ENCODE measurements around the gene ZSWIM9. TPM values are rescaled to one million over a fixed set of nuclear protein-coding genes. Genes with fewer than 3 reads are reported as not detected.

ZSWIM9 gene
- total RNA-seq (0.61 TPM), polyA plus RNA-seq (2.7 TPM)
- long read RNA-seq, donor 1, result 0 reads
- long read RNA-seq, donor 2, partial matches to known transcripts, result 0 of 1 reads
- long read RNA-seq, donor 2, other reads (novel, unspliced or antisense), result 0 of 1 reads
- long read RNA-seq, donor 3, partial matches to known transcripts, result 7 of 7 reads
- long read RNA-seq, donor 3, other reads (novel, unspliced or antisense), result 0 of 7 reads
- long read RNA-seq, donor 4, result 0 reads
- long read RNA-seq, donor 5, partial matches to known transcripts, result 23 of 29 reads
- long read RNA-seq, donor 5, other reads (novel, unspliced or antisense), result 5 of 29 reads
- long read RNA-seq, donor 6, result 0 reads
- long read RNA-seq, donor 7, partial matches to known transcripts, result 7 of 7 reads
- long read RNA-seq, donor 7, other reads (novel, unspliced or antisense), result 0 of 7 reads
- long read RNA-seq, donor 8, result 0 reads
- long read RNA-seq, donor 9, result 0 reads
- long read RNA-seq, donor 10, result 0 reads

DNA sequence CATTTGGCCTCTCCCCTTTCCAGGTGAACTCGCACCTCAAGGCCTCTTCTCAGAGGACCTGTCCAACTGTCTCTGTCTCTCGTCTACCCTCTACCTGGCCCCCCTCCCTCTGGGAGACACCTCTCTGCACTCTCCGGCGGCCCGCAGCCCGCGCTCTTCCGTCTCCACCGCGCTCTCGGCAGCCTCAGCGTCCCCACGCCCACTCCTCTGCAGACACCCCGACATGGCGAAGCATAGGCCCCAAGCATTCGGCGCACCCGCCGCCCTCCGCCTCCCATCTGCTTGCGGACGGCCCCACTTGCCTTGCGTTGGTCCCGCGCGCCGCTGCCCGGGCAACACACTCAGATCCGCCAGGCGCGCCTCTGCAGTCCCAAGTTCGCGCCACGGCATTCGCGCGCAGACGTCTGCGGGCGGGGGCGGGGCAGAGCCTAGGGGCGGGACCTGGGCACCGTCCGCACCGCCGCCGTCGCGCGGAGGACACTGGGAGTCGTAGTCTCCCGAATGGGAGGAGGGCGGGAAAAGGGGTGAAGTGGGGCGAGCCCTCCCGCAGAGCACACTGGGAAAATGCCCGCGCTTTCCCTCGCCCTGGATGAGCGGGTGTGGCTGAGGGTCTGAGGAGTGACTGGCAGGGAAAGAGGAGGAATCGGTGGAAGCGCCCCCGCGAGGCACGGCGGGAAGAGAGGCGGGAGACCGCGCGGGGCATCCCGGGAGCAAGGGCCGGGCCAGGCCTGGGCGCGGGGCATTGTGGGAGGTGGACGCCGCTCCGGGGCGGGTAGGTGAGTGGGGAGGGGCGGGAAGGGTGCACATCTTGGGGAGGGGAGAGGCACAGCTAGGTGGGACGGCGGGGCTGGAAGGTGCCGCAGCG is at the start of gene ZSWIM9, which contains the start of gene LIG1:
Gene ZSWIM9 (plus strand): TSS at position 742 of the 865 bp plus-strand sequence. CDS start 1,123 bp downstream, outside the sequence.
Gene LIG1 (minus strand): TSS at position 406 of the 865 bp plus-strand sequence. CDS start 4,778 bp downstream, outside the sequence.
- H3K4me1 ChIP-seq (ENCODE audit: control insufficient read depth in 2 of 2, insufficient read depth in 2 of 2, low read length in 2 of 2), result peaks cover 4 to 12% of the 10 kb centered on the region in 2 donors
- peak within 1 kb of the TSS; percentile 97 to 98 for H3K27ac ChIP-seq (ENCODE audit: low read depth in 1 of 2, low read length in 1 of 2)
- peak within 1 kb of the TSS; percentile 89 to 98 for H3K4me3 ChIP-seq (ENCODE audit: low read length in 2 of 2)
- H3K9me3 ChIP-seq (ENCODE audit: control insufficient read depth in 2 of 2, insufficient read depth in 1 of 2, low read length in 1 of 2), result peaks cover 0 to 16% of the 10 kb centered on the region in 2 donors
- peaks cover 9% of the 10 kb centered on the region in 2 donors for H3K36me3 ChIP-seq (ENCODE audit: control insufficient read depth in 2 of 2, insufficient read depth in 2 of 2, low read length in 1 of 2)
- under 1% methylated on average over 82 of the region's 82 CpGs for WGBS
- DNase-seq (ENCODE audit: low read depth in 6 of 9, low spot score in 9 of 9), result peak; percentile 79 to 96 (median 88)
- no peaks in the 10 kb centered on the region for H3K27me3 ChIP-seq (ENCODE audit: control insufficient read depth in 2 of 2, insufficient read depth in 1 of 2, low read length in 1 of 2)

DNA sequence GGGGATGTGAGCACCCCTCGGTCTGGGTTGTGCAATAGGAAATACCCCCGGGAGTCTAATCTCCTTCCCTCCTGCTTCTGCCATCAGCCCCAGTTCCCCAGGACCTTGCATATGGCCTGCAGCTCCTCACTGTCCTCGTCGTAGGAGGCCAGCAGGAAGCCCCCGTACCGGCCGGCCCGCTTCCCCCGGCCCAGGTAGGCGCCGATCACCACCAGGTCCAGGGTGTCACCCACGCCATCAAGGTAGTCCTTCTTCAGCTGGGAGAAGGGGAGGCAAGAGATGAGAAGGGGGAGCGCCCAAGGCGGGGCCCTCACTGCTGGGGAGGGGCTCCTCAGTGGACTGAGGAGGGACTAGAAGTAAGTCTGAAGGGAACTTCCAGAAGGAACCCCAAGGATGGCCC is 49.4 kb upstream of the ZSWIM9 start:
- WGBS, result 98% methylated on average over 14 of the region's 14 CpGs
- Histone ChIP-seq H3K4me3 (ENCODE audit: low read length in 2 of 2) (no peak overlapping the region), H3K9me3 (ENCODE audit: control insufficient read depth in 2 of 2, insufficient read depth in 1 of 2, low read length in 1 of 2) (no peaks in the 10 kb centered on the region), H3K4me1 (ENCODE audit: control insufficient read depth in 2 of 2, insufficient read depth in 2 of 2, low read length in 2 of 2) (no peaks in the 10 kb centered on the region), H3K36me3 (ENCODE audit: control insufficient read depth in 2 of 2, insufficient read depth in 2 of 2, low read length in 1 of 2) (peaks cover 56 to 69% of the 10 kb centered on the region in 2 donors), H3K27ac (ENCODE audit: low read depth in 1 of 2, low read length in 1 of 2) (no peak overlapping the region), H3K27me3 (ENCODE audit: control insufficient read depth in 2 of 2, insufficient read depth in 1 of 2, low read length in 1 of 2) (no peaks in the 10 kb centered on the region)
- DNase-seq (ENCODE audit: low read depth in 6 of 9, low spot score in 9 of 9), result no peak

DNA sequence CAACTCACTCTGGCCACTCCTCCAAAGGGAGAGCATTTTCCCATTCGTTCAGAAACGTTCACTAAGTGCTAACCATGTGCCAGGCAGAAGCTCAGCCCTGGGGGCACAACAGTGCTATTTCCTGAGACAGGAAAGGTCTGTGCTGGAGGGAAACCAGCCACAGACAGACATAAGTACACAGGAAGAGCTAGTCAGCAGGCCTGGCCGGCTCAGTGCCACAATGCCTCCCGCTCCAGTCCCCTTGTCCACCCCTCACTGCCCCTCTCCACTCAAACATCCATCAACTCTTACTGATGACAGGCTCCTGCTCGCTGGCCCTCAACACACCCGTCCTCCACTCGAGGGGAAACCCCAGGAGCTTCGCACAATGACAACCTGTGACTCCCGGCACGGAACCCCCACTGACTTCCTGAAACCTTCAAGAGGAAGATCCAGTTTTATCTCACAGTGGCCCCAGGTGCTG is 48.5 kb upstream of the ZSWIM9 start:
- Histone ChIP-seq H3K9me3 (ENCODE audit: control insufficient read depth in 2 of 2, insufficient read depth in 1 of 2, low read length in 1 of 2) (no peaks in the 10 kb centered on the region), H3K4me1 (ENCODE audit: control insufficient read depth in 2 of 2, insufficient read depth in 2 of 2, low read length in 2 of 2) (no peaks in the 10 kb centered on the region), H3K36me3 (ENCODE audit: control insufficient read depth in 2 of 2, insufficient read depth in 2 of 2, low read length in 1 of 2) (peaks cover 58 to 68% of the 10 kb centered on the region in 2 donors), H3K27ac (ENCODE audit: low read depth in 1 of 2, low read length in 1 of 2) (no peak overlapping the region), H3K27me3 (ENCODE audit: control insufficient read depth in 2 of 2, insufficient read depth in 1 of 2, low read length in 1 of 2) (no peaks in the 10 kb centered on the region), H3K4me3 (ENCODE audit: low read length in 2 of 2) (no peak overlapping the region)
- DNase-seq (ENCODE audit: low read depth in 6 of 9, low spot score in 9 of 9), result no peak
- 48% methylated on average over 10 of the region's 10 CpGs for WGBS

DNA sequence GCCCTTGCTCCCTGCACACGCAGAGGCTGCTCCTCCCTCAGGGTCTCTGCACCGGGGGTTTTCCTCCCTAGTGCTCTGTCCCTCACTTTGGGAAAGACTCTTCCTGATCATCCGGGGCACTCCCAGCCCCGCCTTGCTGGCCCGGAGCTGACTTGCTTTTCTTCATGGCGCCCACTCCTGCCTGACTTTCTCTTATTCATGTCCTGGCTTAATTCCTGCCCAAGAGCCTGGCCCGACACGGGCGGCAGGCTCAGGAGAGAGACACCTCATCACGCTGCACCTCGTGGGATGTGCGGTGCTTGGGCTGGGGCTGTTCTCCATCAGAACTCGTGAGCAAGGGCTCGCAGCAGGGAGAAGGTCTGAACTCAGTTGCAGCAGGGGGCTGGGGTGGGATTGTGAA is 48.1 kb upstream of the ZSWIM9 start:
- 81% methylated on average over 14 of the region's 14 CpGs for WGBS
- H3K9me3 ChIP-seq (ENCODE audit: control insufficient read depth in 2 of 2, insufficient read depth in 1 of 2, low read length in 1 of 2), result no peaks in the 10 kb centered on the region
- no peak for DNase-seq (ENCODE audit: low read depth in 6 of 9, low spot score in 9 of 9)
- no peak overlapping the region for H3K27ac ChIP-seq (ENCODE audit: low read depth in 1 of 2, low read length in 1 of 2)
- H3K36me3 ChIP-seq (ENCODE audit: control insufficient read depth in 2 of 2, insufficient read depth in 2 of 2, low read length in 1 of 2), result peaks cover 61 to 71% of the 10 kb centered on the region in 2 donors
- H3K4me3 ChIP-seq (ENCODE audit: low read length in 2 of 2), result no peak overlapping the region
- H3K27me3 ChIP-seq (ENCODE audit: control insufficient read depth in 2 of 2, insufficient read depth in 1 of 2, low read length in 1 of 2), result no peaks in the 10 kb centered on the region
- no peaks in the 10 kb centered on the region for H3K4me1 ChIP-seq (ENCODE audit: control insufficient read depth in 2 of 2, insufficient read depth in 2 of 2, low read length in 2 of 2)

DNA sequence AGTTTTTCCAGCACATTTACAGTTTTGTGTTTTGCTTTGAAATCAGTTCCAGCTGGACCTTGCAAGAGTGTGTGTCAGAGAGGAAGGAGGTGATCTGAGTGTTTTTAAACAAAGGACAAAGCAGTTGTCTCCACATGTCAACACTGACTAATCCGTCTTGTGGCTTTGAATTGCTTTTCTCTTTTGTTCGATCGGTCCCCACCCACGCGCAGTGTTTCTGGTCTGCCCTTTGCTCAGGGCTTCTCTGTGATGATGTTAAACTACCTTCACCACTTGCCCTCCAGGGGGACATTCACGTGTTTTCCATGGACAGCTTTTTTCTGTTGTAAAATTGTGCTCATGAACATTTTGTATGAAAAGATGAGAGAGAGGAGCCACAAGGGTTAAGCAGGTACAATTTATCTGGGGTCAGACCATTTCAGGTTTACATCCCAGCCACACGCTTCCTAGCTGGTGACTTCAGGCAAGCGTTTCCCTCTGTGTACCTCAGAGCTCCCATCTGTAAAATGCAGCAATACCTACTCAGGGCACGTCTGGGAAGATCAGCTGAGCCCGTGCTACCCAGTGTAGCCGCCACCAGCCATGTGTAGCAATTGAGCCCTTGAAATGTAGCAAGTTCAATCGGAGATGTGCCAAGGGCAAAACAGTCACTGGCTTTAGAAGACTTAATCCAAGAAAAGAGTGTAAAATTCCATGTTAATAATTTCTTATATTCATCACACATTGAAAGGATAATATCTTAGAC is 46.4 kb upstream of the ZSWIM9 start:
- H3K9me3 ChIP-seq (ENCODE audit: control insufficient read depth in 2 of 2, insufficient read depth in 1 of 2, low read length in 1 of 2), result peaks cover 0 to 2% of the 10 kb centered on the region in 2 donors
- H3K36me3 ChIP-seq (ENCODE audit: control insufficient read depth in 2 of 2, insufficient read depth in 2 of 2, low read length in 1 of 2), result peaks cover 62 to 71% of the 10 kb centered on the region in 2 donors
- peak in 1 of 9 donors; percentile 3 for DNase-seq (ENCODE audit: low read depth in 6 of 9, low spot score in 9 of 9)
- H3K4me3 ChIP-seq (ENCODE audit: low read length in 2 of 2), result no peak overlapping the region
- no peaks in the 10 kb centered on the region for H3K27me3 ChIP-seq (ENCODE audit: control insufficient read depth in 2 of 2, insufficient read depth in 1 of 2, low read length in 1 of 2)
- whole genome bisulfite sequencing, result 94% methylated on average over 12 of the region's 12 CpGs
- no peak overlapping the region for H3K27ac ChIP-seq (ENCODE audit: low read depth in 1 of 2, low read length in 1 of 2)
- no peaks in the 10 kb centered on the region for H3K4me1 ChIP-seq (ENCODE audit: control insufficient read depth in 2 of 2, insufficient read depth in 2 of 2, low read length in 2 of 2)

DNA sequence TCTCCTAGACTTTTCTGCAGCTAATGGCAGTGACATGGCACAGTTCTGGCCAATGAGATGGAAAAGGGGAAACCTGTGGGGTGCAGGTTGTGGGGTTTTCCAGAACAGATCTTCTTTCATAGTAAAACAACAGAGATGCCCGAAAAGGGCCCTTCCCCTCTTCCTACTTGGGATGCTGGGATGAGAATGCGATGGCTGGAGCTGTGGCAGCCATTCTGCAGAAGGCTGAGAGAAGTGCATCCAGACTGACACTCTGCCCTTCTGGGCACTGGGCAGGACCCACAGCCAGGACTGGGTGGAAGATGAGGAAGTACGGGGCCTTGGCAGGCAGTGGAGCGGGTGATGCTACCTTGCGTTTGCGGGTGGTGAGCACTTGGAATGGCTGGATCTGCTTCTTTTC is 42.9 kb upstream of the ZSWIM9 start:
- Histone ChIP-seq H3K4me1 (ENCODE audit: control insufficient read depth in 2 of 2, insufficient read depth in 2 of 2, low read length in 2 of 2) (no peaks in the 10 kb centered on the region), H3K4me3 (ENCODE audit: low read length in 2 of 2) (no peak overlapping the region), H3K27ac (ENCODE audit: low read depth in 1 of 2, low read length in 1 of 2) (no peak overlapping the region), H3K27me3 (ENCODE audit: control insufficient read depth in 2 of 2, insufficient read depth in 1 of 2, low read length in 1 of 2) (no peaks in the 10 kb centered on the region), H3K9me3 (ENCODE audit: control insufficient read depth in 2 of 2, insufficient read depth in 1 of 2, low read length in 1 of 2) (peaks cover 0 to 2% of the 10 kb centered on the region in 2 donors), H3K36me3 (ENCODE audit: control insufficient read depth in 2 of 2, insufficient read depth in 2 of 2, low read length in 1 of 2) (peaks cover 57 to 74% of the 10 kb centered on the region in 2 donors)
- DNase-seq (ENCODE audit: low read depth in 6 of 9, low spot score in 9 of 9), result no peak
- WGBS, result 99% methylated on average over 6 of the region's 6 CpGs

DNA sequence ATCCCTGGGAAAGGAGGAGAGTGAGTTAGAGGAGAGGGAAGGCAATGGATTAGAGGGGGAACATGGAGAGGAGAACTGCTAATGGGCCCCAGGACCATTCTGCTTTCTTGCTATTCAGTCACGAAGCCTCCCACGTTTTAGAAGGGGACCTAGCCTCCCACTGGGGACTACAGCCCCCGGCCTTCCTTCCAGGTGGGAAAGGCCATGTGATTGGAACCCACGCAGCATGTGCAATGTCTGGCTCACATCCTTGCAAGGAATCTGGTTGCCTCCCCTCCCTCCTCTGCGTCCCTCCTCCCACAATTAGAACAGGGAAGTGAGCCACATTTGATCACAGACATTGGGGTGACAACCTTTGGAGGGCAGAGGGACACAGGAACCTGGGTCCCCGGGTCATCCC is 37.4 kb upstream of the ZSWIM9 start:
- peaks cover 43 to 78% of the 10 kb centered on the region in 2 donors for H3K36me3 ChIP-seq (ENCODE audit: control insufficient read depth in 2 of 2, insufficient read depth in 2 of 2, low read length in 1 of 2)
- H3K4me3 ChIP-seq (ENCODE audit: low read length in 2 of 2), result no peak overlapping the region
- H3K4me1 ChIP-seq (ENCODE audit: control insufficient read depth in 2 of 2, insufficient read depth in 2 of 2, low read length in 2 of 2), result no peaks in the 10 kb centered on the region
- H3K9me3 ChIP-seq (ENCODE audit: control insufficient read depth in 2 of 2, insufficient read depth in 1 of 2, low read length in 1 of 2), result no peaks in the 10 kb centered on the region
- H3K27me3 ChIP-seq (ENCODE audit: control insufficient read depth in 2 of 2, insufficient read depth in 1 of 2, low read length in 1 of 2), result no peaks in the 10 kb centered on the region
- H3K27ac ChIP-seq (ENCODE audit: low read depth in 1 of 2, low read length in 1 of 2), result no peak overlapping the region
- no peak for DNase-seq (ENCODE audit: low read depth in 6 of 9, low spot score in 9 of 9)
- WGBS, result 99% methylated on average over 6 of the region's 6 CpGs

DNA sequence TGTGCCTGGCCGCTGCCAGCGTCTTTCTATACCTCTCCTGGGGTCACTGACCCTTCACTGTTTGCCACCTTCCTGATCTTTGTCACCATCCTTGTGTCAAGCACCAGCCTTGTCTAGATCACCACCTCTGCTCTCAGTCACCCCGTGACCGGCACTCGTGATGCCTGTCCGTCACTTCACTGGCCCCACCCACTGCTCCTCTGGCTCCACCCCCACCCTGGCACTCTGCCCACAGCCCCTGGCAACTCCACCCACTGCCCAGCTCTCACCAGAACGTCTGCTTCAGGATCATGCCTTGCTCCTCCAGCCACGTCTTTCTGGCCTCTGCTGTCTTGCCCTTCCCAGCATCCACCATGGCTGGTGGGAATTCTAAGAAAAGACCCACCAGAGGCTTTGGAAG is 35.1 kb upstream of the ZSWIM9 start:
- DNase-seq (ENCODE audit: low read depth in 6 of 9, low spot score in 9 of 9), result no peak
- 91% methylated on average over 8 of the region's 8 CpGs for WGBS
- Histone ChIP-seq H3K27me3 (ENCODE audit: control insufficient read depth in 2 of 2, insufficient read depth in 1 of 2, low read length in 1 of 2) (no peaks in the 10 kb centered on the region), H3K27ac (ENCODE audit: low read depth in 1 of 2, low read length in 1 of 2) (no peak overlapping the region), H3K4me3 (ENCODE audit: low read length in 2 of 2) (no peak overlapping the region), H3K4me1 (ENCODE audit: control insufficient read depth in 2 of 2, insufficient read depth in 2 of 2, low read length in 2 of 2) (no peaks in the 10 kb centered on the region), H3K9me3 (ENCODE audit: control insufficient read depth in 2 of 2, insufficient read depth in 1 of 2, low read length in 1 of 2) (no peaks in the 10 kb centered on the region), H3K36me3 (ENCODE audit: control insufficient read depth in 2 of 2, insufficient read depth in 2 of 2, low read length in 1 of 2) (peaks cover 42 to 82% of the 10 kb centered on the region in 2 donors)
